WTC11 (cell line): ENCODE data around the gene SLC10A2.

Experiments
- E2F5 ChIP-seq: sonication (generic); formaldehyde crosslinking; IDR thresholded peaks from 2 replicates; pipeline ENCODE4 v1.8.1; 2022; ENCODE audit warnings: mild to moderate bottlenecking, moderate library complexity, missing genetic modification reagents
- GABPB1 ChIP-seq: sonication (generic); formaldehyde crosslinking; IDR thresholded peaks from 2 replicates; pipeline ENCODE4 v1.8.1; 2023; ENCODE audit warnings: mild to moderate bottlenecking, missing genetic modification reagents
- KAT7 ChIP-seq: sonication (generic); formaldehyde crosslinking; IDR thresholded peaks from 2 replicates; pipeline ENCODE4 v1.8.1; 2023; ENCODE audit warnings: missing genetic modification reagents, mild to moderate bottlenecking, borderline replicate concordance
- ZBTB43 ChIP-seq: sonication (generic); formaldehyde crosslinking; IDR thresholded peaks from 2 replicates; pipeline ENCODE4 v1.8.1; 2023; ENCODE audit warnings: mild to moderate bottlenecking, missing genetic modification reagents
- TF ChIP-seq, protein P1 (sequence below): sonication (generic); formaldehyde crosslinking; IDR thresholded peaks from 2 replicates; pipeline ENCODE4 v1.8.0; 2023; ENCODE audit warnings: missing genetic modification reagents
- TF ChIP-seq, protein P2 (sequence below): fragments of 200-600 bp; IDR thresholded peaks from 2 replicates; pipeline ENCODE4 v1.8.0; 2022; ENCODE audit warnings: antibody characterized with exemption
- TF ChIP-seq, protein P3 (sequence below): sonication (generic); formaldehyde crosslinking; conservative IDR thresholded peaks from 2 replicates; pipeline ENCODE4 v1.8.1; 2022; ENCODE audit warnings: mild to moderate bottlenecking, missing genetic modification reagents

- TF ChIP-seq, protein P1, sequence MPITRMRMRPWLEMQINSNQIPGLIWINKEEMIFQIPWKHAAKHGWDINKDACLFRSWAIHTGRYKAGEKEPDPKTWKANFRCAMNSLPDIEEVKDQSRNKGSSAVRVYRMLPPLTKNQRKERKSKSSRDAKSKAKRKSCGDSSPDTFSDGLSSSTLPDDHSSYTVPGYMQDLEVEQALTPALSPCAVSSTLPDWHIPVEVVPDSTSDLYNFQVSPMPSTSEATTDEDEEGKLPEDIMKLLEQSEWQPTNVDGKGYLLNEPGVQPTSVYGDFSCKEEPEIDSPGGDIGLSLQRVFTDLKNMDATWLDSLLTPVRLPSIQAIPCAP (CRISPR knock-in tag), result no peak
- TF ChIP-seq E2F5 (no peak), GABPB1 (CRISPR knock-in tag) (no peak), ZBTB43 (CRISPR knock-in tag) (no peak), KAT7 (no peak)
- TF ChIP-seq, protein P2, sequence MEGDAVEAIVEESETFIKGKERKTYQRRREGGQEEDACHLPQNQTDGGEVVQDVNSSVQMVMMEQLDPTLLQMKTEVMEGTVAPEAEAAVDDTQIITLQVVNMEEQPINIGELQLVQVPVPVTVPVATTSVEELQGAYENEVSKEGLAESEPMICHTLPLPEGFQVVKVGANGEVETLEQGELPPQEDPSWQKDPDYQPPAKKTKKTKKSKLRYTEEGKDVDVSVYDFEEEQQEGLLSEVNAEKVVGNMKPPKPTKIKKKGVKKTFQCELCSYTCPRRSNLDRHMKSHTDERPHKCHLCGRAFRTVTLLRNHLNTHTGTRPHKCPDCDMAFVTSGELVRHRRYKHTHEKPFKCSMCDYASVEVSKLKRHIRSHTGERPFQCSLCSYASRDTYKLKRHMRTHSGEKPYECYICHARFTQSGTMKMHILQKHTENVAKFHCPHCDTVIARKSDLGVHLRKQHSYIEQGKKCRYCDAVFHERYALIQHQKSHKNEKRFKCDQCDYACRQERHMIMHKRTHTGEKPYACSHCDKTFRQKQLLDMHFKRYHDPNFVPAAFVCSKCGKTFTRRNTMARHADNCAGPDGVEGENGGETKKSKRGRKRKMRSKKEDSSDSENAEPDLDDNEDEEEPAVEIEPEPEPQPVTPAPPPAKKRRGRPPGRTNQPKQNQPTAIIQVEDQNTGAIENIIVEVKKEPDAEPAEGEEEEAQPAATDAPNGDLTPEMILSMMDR, result no peak
- TF ChIP-seq, protein P3, sequence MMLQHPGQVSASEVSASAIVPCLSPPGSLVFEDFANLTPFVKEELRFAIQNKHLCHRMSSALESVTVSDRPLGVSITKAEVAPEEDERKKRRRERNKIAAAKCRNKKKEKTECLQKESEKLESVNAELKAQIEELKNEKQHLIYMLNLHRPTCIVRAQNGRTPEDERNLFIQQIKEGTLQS (CRISPR knock-in tag), result no peak
Measured at GRCh38 chr13:103100830-103101229, 34.6 kb upstream of the SLC10A2 start.
